Measurements from ENCODE around the gene OR1I1. TPM values are rescaled to one million over a fixed set of nuclear protein-coding genes. Genes with fewer than 3 reads are reported as not detected.

Gene OR1I1
- total and polyA plus RNA-seq, 2 donors from 2014 or later, result not detected

- DNase-seq, result peak in 2 of 5 donors; percentile 36 to 58
These were observed 26.3 kb downstream of the OR1I1 start for GRCh38 chr19:15108145-15108844.

DNA sequence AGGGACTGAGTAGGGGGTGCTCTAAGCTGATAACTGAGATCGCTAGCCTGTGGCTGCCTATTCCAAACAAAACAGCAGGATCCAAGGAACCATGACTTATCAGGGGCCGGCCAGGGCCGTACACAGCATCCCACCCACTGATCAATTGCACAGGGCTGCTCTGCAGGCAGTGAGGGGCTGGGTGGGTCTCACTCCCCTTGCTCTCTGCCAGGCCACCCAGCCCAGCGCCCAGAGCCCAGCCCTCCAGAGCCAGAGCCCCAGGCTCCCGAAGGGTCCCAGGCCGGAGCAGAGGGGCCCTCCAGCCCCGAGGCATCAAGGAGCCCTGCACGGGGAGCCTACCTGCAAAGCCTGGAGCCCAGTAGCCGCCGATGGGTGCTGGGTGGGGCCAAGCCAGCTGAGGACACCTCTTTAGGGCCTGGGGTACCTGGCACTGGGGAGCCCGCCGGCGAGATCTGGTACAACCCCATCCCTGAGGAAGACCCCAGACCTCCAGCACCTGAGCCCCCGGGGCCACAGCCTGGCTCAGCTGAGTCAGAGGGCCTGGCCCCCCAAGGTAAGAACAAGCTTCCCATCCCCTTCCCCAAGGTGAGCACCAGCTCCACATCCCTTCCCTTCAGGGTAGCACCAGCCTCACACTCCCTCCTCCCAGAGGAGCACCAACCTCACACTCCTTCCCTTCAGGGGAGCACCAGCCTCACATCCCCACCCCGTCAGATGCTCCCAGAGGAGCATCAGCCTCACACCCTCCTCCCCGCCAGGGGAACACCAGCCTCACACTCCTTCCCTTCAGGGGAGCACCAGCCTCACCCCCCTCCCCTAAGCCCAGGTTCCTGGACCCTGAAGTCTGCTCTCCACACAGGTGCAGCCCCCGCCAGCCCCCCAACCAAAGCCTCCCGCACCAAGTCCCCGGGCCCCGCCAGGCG lies 27.1 kb downstream of the OR1I1 start:
- no peak overlapping the region for H3K9ac ChIP-seq (ENCODE audit: low read length in 3 of 3)

More at GRCh38 chr19:15108145-15108844, 26.3 kb downstream of the OR1I1 start:
- Histone ChIP-seq H3K9ac (ENCODE audit: low read length in 3 of 3) (peak overlapping the region in 2 of 3 donors; percentile 69), H3K9me3 (ENCODE audit: control insufficient read depth in 2 of 3, insufficient read depth in 1 of 3, low read length in 3 of 3) (peaks cover 0 to 6% (median 5%) of the 10 kb centered on the region in 3 donors), H3K4me1 (ENCODE audit: control insufficient read depth in 2 of 3, insufficient read depth in 2 of 3, low read depth in 1 of 3, low read length in 3 of 3) (peaks cover 0 to 9% (median 0%) of the 10 kb centered on the region in 3 donors), H3K4me3 (ENCODE audit: low read length in 3 of 3) (peak overlapping the region; percentile 52 to 80 (median 76)), H3K27ac (ENCODE audit: low read depth in 2 of 2, low read length in 2 of 2) (peak overlapping the region; percentile 77 to 82), H3K36me3 (ENCODE audit: control insufficient read depth in 2 of 3, insufficient read depth in 3 of 3, low read length in 3 of 3) (peaks cover 0 to 17% (median 5%) of the 10 kb centered on the region in 3 donors), H3K27me3 (ENCODE audit: control insufficient read depth, insufficient read depth, low read length) (no peaks in the 10 kb centered on the region)
- intact Hi-C loops (cut with DNase I), result no loop called here
- TF ChIP-seq CTCF (IDR thresholded peaks at IDR 0.05; ENCODE audit: borderline replicate concordance, extremely low read depth, insufficient read depth), result no peak
- FAIRE-seq, result no peak

DNA sequence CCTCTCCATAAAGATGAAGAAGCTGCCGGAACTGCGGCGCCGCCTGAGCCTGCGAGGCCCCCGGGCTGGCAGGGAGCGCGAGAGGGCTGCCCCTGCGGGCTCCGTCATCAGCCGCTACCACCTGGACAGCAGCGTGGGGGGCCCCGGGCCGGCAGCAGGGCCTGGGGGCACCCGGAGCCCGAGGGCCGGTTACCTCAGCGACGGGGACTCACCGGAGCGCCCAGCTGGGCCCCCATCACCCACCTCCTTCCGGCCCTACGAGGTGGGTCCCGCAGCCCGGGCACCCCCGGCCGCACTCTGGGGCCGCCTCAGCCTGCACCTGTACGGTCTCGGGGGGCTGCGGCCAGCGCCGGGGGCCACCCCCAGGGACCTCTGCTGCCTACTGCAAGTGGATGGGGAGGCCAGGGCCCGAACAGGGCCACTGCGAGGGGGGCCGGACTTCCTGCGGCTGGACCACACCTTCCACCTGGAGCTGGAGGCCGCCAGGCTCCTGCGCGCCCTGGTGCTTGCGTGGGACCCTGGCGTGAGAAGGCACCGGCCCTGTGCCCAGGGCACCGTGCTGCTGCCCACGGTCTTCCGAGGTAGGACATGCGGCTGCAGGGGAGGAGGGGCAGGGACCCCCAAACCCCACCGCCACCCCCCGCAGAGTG lies 27.9 kb downstream of the OR1I1 start:
- no peak for DNase-seq
- H3K9ac ChIP-seq (ENCODE audit: low read length in 3 of 3), result no peak overlapping the region
- peaks cover 0 to 12% (median 0%) of the 10 kb centered on the region in 3 donors for H3K4me1 ChIP-seq (ENCODE audit: control insufficient read depth in 2 of 3, insufficient read depth in 2 of 3, low read depth in 1 of 3, low read length in 3 of 3)
- H3K4me3 ChIP-seq (ENCODE audit: low read length in 3 of 3), result no peak overlapping the region
- H3K27ac ChIP-seq (ENCODE audit: low read depth in 2 of 2, low read length in 2 of 2), result no peak overlapping the region
- no peak for FAIRE-seq
- no peak for TF ChIP-seq CTCF (IDR thresholded peaks at IDR 0.05; ENCODE audit: borderline replicate concordance, extremely low read depth, insufficient read depth)
- peaks cover 0 to 20% (median 11%) of the 10 kb centered on the region in 3 donors for H3K36me3 ChIP-seq (ENCODE audit: control insufficient read depth in 2 of 3, insufficient read depth in 3 of 3, low read length in 3 of 3)
- H3K27me3 ChIP-seq (ENCODE audit: control insufficient read depth, insufficient read depth, low read length), result no peaks in the 10 kb centered on the region
- intact Hi-C loops (cut with DNase I), result no loop called here
- no peaks in the 10 kb centered on the region for H3K9me3 ChIP-seq (ENCODE audit: control insufficient read depth in 2 of 3, insufficient read depth in 1 of 3, low read length in 3 of 3)

More for the DNA sequence above, 27.1 kb downstream of the OR1I1 start:
- Histone ChIP-seq H3K27me3 (ENCODE audit: control insufficient read depth, insufficient read depth, low read length) (no peaks in the 10 kb centered on the region), H3K4me1 (ENCODE audit: control insufficient read depth in 2 of 3, insufficient read depth in 2 of 3, low read depth in 1 of 3, low read length in 3 of 3) (peaks cover 0 to 9% (median 0%) of the 10 kb centered on the region in 3 donors), H3K9me3 (ENCODE audit: control insufficient read depth in 2 of 3, insufficient read depth in 1 of 3, low read length in 3 of 3) (peaks cover 0 to 4% (median 3%) of the 10 kb centered on the region in 3 donors), H3K4me3 (ENCODE audit: low read length in 3 of 3) (peak overlapping the region in 1 of 3 donors; percentile 80), H3K36me3 (ENCODE audit: control insufficient read depth in 2 of 3, insufficient read depth in 3 of 3, low read length in 3 of 3) (peaks cover 0 to 18% (median 6%) of the 10 kb centered on the region in 3 donors), H3K27ac (ENCODE audit: low read depth in 2 of 2, low read length in 2 of 2) (peak overlapping the region in 1 of 2 donors; percentile 77)
- intact Hi-C loops (cut with DNase I), result no loop called here
- TF ChIP-seq CTCF (IDR thresholded peaks at IDR 0.05; ENCODE audit: borderline replicate concordance, extremely low read depth, insufficient read depth), result no peak
- no peak for FAIRE-seq
- DNase-seq, result peak in 1 of 5 donors; percentile 44
